PFSK-1 (cell line): ENCODE data around the gene ADSL.

Experiments
- FOXP2 ChIP-seq: optimal IDR thresholded peaks from 2 replicates; pipeline ENCODE3; 2011; ENCODE audit warnings: borderline replicate concordance, control low read depth, inconsistent platforms; ENCODE audit not compliant: insufficient read depth; ENCODE audit errors: extremely low read length, extremely low read depth
- POLR2AphosphoS5 ChIP-seq: IDR thresholded peaks from 2 replicates; pipeline ENCODE4 v1.6.1; 2012; ENCODE audit warnings: low read depth, mild to moderate bottlenecking, control low read depth, low read length, moderate library complexity

DNA sequence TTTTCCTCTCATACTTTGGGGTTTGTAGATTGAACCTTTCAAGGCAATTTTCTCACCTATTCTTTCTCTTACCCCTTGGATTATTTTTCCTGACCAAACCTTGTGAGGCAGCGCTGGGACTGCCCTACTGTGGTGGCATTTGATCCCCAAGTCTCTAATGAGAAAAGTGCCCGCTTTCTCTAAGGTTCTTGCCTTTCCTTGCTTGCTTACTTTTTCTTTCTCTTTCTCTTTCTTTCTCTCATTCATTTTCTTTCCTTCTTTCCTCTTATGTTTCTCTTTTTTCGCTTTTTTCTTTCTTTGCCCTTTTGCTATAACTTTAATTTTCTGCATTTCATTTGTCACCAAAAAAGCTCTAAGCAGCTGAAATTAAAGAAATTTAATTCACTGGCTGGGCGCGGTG is 40.7 kb upstream of the ADSL start:
- TF ChIP-seq POLR2AphosphoS5 (no peak), FOXP2 (no peak)
